ENCODE measurements around the gene TBC1D9. TPM values are rescaled to one million over a fixed set of nuclear protein-coding genes. Genes with fewer than 3 reads are reported as not detected.

TBC1D9 gene
- total RNA-seq (235 and 252 TPM in 2 replicates), polyA plus RNA-seq (48.5 and 48.9 TPM in 2 replicates), polyA minus RNA-seq (96.8 and 113 TPM in 2 replicates)
- total RNA-seq (2013) = 107 TPM

DNA sequence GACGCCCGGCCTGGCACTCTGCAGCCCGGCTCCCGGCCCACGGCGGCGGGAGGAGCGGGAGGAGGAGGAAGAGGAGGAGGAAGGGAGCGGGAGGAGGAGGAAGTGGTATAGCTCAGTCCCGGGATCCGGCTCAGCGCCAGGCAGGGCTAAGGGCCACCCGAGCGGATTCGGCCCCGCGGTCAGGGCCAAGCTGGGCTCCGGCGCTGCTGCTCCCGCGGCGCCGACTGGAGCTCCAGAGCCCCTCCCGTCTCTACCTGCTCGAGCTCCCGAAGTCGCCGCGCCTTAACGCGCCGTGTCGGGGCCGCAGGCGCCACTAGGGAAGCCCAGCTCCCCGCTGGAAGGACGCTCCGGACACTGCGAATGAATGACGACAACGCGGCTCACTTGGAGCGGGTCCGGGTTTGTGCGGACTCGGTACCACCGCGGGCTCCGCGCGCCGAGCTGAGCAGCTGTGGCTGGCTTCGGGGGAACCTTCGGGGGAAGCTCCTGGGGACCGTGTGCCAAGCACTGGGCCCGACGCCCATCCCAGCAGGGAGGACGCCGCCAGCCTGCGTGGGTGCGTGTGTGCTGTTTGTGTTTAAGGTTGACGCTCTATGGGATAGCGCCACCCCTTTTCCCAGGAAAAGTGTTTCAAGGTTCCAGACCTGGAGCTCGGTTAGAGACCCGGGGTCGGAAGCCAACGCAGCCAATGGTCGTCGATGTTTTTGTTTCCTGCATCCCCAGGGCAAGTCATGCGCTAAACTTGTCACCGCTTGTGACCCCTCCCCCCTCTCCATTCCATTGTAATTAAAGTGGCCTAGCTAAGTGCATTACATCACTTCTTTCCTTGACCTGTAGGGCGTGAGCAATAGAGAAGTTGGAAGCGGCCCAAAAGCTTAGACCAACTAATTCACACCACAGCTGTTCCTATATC lies at the start of gene TBC1D9:
Gene TBC1D9 (minus strand): TSS at position 67 of the 913 bp plus-strand sequence. CDS start 340 bp downstream, outside the sequence.
- no peaks in the 10 kb centered on the region for H3K9me3 Mint-ChIP-seq (ENCODE audit: insufficient read depth)
- Histone ChIP-seq H3K4me2 (replicated peaks; ENCODE audit: low read depth, low read length, poor library complexity, severe bottlenecking) (peak within 1 kb of the TSS; percentile 93), H2AFZ (ENCODE audit: insufficient read depth, low read depth, low read length, poor library complexity, severe bottlenecking) (peak within 1 kb of the TSS; percentile 90), H3K36me3 (replicated peaks in 1 of 2; ENCODE audit: control extremely low read depth in 1 of 2, control insufficient read depth in 1 of 2, extremely low read depth in 1 of 2, insufficient read depth in 2 of 2, low read length in 1 of 2) (peaks cover 0 to 2% of the 10 kb centered on the region in 2 experiments), H3K27me3 (replicated peaks in 1 of 4; ENCODE audit: control extremely low read depth in 1 of 4, control insufficient read depth in 3 of 4, insufficient read depth in 4 of 4, low read length in 3 of 4) (no peaks in the 10 kb centered on the region), H3K27ac (ENCODE audit: low read length in 2 of 2) (peak within 1 kb of the TSS; percentile 99), H3K4me3 (ENCODE audit: control extremely low read depth in 1 of 5, extremely low read depth in 1 of 5, insufficient read depth in 1 of 5, low read depth in 2 of 5, low read length in 4 of 5) (peak within 1 kb of the TSS; percentile 66 to 99 (median 87)), H3K79me2 (ENCODE audit: control insufficient read depth, insufficient read depth, low read length) (peaks cover 50% of the 10 kb centered on the region), H3K4me1 (ENCODE audit: control insufficient read depth in 2 of 2, insufficient read depth in 2 of 2, low read length in 2 of 2) (peaks cover 45 to 56% of the 10 kb centered on the region in 2 donors), H3K9ac (ENCODE audit: low read length) (peak within 1 kb of the TSS; percentile 96), H3K9me3 (ENCODE audit: control extremely low read depth in 1 of 3, control insufficient read depth in 2 of 3, insufficient read depth in 1 of 3, low read length in 2 of 3) (peaks cover 0 to 5% (median 0%) of the 10 kb centered on the region in 3 donors), H4K20me1 (ENCODE audit: control insufficient read depth, insufficient read depth, low read length, poor library complexity, severe bottlenecking) (no peaks in the 10 kb centered on the region)
- peaks cover 63% of the 10 kb centered on the region for H3K4me1 Mint-ChIP-seq
- DNase-seq (peak; percentile 88), ATAC-seq (ENCODE audit: low read depth) (peak; percentile 62)
- no peaks in the 10 kb centered on the region for H3K27me3 Mint-ChIP-seq
- no peak for TF ChIP-seq EZH2 (IDR thresholded peaks at IDR 0.05; ENCODE audit: borderline replicate concordance, insufficient read depth, low read depth, low read length, poor library complexity, severe bottlenecking)
- TF ChIP-seq, protein P1, sequence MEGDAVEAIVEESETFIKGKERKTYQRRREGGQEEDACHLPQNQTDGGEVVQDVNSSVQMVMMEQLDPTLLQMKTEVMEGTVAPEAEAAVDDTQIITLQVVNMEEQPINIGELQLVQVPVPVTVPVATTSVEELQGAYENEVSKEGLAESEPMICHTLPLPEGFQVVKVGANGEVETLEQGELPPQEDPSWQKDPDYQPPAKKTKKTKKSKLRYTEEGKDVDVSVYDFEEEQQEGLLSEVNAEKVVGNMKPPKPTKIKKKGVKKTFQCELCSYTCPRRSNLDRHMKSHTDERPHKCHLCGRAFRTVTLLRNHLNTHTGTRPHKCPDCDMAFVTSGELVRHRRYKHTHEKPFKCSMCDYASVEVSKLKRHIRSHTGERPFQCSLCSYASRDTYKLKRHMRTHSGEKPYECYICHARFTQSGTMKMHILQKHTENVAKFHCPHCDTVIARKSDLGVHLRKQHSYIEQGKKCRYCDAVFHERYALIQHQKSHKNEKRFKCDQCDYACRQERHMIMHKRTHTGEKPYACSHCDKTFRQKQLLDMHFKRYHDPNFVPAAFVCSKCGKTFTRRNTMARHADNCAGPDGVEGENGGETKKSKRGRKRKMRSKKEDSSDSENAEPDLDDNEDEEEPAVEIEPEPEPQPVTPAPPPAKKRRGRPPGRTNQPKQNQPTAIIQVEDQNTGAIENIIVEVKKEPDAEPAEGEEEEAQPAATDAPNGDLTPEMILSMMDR (IDR thresholded peaks at IDR 0.05) = peak; percentile 1
- ChIA-PET CTCF (interaction anchor here (0.7 to 2.8 kb wide), 30 partner anchors 13 to 374 kb away, joined by 3 to 39 read pairs (median 4); no protein-coding TSS in a partner anchor), POLR2A (interaction anchor here (0.8 to 3.1 kb wide), 16 partner anchors 10 to 123 kb away, joined by 3 to 52 read pairs (median 4); no protein-coding TSS in a partner anchor)
- peak within 1 kb of the TSS; percentile 97 for H3K4me3 Mint-ChIP-seq
- intact Hi-C loops (cut with micrococcal nuclease) = loop anchor here (1.0 to 10.0 kb wide), 5 partner anchors 34 to 1579 kb away; partner anchors contain the start of genes ELF2 and SCOC
- under 1% methylated on average over 71 of the region's 73 CpGs for WGBS (ENCODE audit: insufficient coverage)
- peak within 1 kb of the TSS; percentile 98 for H3K27ac Mint-ChIP-seq

All from B cell (primary cell).